ENCODE results near the gene PLEKHG4B. TPM values are rescaled to one million over a fixed set of nuclear protein-coding genes. Genes with fewer than 3 reads are reported as not detected.
A peak's percentile ranks its signal among the peaks of the same experiment; 100 is the strongest.
"Not testable (repeated sequence)": the region's sequence is repeated elsewhere in the genome, so short reads cannot be mapped to it uniquely, and the experiment has no call there.

Gene PLEKHG4B, protein sequence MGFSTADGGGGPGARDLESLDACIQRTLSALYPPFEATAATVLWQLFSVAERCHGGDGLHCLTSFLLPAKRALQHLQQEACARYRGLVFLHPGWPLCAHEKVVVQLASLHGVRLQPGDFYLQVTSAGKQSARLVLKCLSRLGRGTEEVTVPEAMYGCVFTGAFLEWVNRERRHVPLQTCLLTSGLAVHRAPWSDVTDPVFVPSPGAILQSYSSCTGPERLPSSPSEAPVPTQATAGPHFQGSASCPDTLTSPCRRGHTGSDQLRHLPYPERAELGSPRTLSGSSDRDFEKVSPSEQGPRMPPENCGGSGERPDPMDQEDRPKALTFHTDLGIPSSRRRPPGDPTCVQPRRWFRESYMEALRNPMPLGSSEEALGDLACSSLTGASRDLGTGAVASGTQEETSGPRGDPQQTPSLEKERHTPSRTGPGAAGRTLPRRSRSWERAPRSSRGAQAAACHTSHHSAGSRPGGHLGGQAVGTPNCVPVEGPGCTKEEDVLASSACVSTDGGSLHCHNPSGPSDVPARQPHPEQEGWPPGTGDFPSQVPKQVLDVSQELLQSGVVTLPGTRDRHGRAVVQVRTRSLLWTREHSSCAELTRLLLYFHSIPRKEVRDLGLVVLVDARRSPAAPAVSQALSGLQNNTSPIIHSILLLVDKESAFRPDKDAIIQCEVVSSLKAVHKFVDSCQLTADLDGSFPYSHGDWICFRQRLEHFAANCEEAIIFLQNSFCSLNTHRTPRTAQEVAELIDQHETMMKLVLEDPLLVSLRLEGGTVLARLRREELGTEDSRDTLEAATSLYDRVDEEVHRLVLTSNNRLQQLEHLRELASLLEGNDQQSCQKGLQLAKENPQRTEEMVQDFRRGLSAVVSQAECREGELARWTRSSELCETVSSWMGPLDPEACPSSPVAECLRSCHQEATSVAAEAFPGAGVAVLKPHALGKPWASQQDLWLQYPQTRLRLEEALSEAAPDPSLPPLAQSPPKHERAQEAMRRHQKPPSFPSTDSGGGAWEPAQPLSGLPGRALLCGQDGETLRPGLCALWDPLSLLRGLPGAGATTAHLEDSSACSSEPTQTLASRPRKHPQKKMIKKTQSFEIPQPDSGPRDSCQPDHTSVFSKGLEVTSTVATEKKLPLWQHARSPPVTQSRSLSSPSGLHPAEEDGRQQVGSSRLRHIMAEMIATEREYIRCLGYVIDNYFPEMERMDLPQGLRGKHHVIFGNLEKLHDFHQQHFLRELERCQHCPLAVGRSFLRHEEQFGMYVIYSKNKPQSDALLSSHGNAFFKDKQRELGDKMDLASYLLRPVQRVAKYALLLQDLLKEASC (N-terminal part only)
- 49.4 TPM for total RNA-seq (ENCODE audit: unreplicated experiment)
- long read RNA-seq, partial matches to known transcripts = 9 of 14 reads
- long read RNA-seq, other reads (novel, unspliced or antisense) = 5 of 14 reads

GRCh38 chr5:91556-92263 is at the start of gene PLEKHG4B:
Gene PLEKHG4B, plus strand, starts transcription at chr5:92168. Its CDS starts 64 bp downstream, at chr5:92232.
- H3K27ac Mint-ChIP-seq (ENCODE audit: unreplicated experiment) = peak within 1 kb of the TSS; percentile 72
- no peaks in the 10 kb centered on the region for H3K36me3 Mint-ChIP-seq (ENCODE audit: unreplicated experiment)
- DNase-seq = peak; percentile 85
- peaks cover 6% of the 10 kb centered on the region for H3K27me3 Mint-ChIP-seq (ENCODE audit: unreplicated experiment)
- TF ChIP-seq, protein P1, sequence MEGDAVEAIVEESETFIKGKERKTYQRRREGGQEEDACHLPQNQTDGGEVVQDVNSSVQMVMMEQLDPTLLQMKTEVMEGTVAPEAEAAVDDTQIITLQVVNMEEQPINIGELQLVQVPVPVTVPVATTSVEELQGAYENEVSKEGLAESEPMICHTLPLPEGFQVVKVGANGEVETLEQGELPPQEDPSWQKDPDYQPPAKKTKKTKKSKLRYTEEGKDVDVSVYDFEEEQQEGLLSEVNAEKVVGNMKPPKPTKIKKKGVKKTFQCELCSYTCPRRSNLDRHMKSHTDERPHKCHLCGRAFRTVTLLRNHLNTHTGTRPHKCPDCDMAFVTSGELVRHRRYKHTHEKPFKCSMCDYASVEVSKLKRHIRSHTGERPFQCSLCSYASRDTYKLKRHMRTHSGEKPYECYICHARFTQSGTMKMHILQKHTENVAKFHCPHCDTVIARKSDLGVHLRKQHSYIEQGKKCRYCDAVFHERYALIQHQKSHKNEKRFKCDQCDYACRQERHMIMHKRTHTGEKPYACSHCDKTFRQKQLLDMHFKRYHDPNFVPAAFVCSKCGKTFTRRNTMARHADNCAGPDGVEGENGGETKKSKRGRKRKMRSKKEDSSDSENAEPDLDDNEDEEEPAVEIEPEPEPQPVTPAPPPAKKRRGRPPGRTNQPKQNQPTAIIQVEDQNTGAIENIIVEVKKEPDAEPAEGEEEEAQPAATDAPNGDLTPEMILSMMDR (IDR thresholded peaks at IDR 0.05; ENCODE audit: partially characterized antibody, unreplicated experiment) = no peak
- H3K4me1 Mint-ChIP-seq (ENCODE audit: low read depth, unreplicated experiment) = peaks cover 16% of the 10 kb centered on the region
- peaks cover 2% of the 10 kb centered on the region for H3K9me3 Mint-ChIP-seq (ENCODE audit: unreplicated experiment)
- peak within 1 kb of the TSS; percentile 90 for H3K4me3 Mint-ChIP-seq (ENCODE audit: unreplicated experiment)

DNA sequence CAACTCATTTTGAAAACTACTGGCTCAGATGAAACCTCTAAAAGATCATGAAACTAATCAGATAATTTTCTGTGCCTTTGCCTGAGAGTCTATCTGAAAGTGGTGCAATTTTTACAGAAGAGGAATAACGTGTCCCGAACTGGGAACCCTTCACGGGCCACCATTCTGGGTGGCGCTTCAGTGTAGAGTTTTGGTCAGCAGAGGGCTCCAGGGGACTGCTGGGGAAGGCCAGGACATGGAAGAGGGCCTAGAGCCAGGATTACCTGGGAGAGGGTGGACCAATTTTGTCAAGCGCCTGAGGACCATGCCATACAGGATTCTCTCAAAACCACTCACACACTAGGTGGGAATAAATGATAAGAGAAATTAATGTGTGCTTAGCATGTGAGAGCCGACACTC is 49.7 kb upstream of the PLEKHG4B start:
- TF ChIP-seq, protein P1 (IDR thresholded peaks at IDR 0.05; ENCODE audit: partially characterized antibody, unreplicated experiment) = no peak
- Mint-ChIP-seq H3K27me3 (ENCODE audit: unreplicated experiment) (no peaks in the 10 kb centered on the region), H3K4me3 (ENCODE audit: unreplicated experiment) (no peak overlapping the region), H3K27ac (ENCODE audit: unreplicated experiment) (no peak overlapping the region), H3K36me3 (ENCODE audit: unreplicated experiment) (no peaks in the 10 kb centered on the region), H3K9me3 (ENCODE audit: unreplicated experiment) (peaks cover 2% of the 10 kb centered on the region), H3K4me1 (ENCODE audit: low read depth, unreplicated experiment) (peaks cover 14% of the 10 kb centered on the region)
- peak; percentile 50 for DNase-seq

GRCh38 chr5:48192-48591 is 43.8 kb upstream of the PLEKHG4B start:
- Mint-ChIP-seq H3K9me3 (ENCODE audit: unreplicated experiment) (peaks cover 5% of the 10 kb centered on the region), H3K27ac (ENCODE audit: unreplicated experiment) (no peak overlapping the region), H3K4me1 (ENCODE audit: low read depth, unreplicated experiment) (peaks cover 20% of the 10 kb centered on the region), H3K27me3 (ENCODE audit: unreplicated experiment) (peaks cover 19% of the 10 kb centered on the region), H3K4me3 (ENCODE audit: unreplicated experiment) (no peak overlapping the region), H3K36me3 (ENCODE audit: unreplicated experiment) (peaks cover 5% of the 10 kb centered on the region)
- TF ChIP-seq, protein P1 (IDR thresholded peaks at IDR 0.05; ENCODE audit: partially characterized antibody, unreplicated experiment) = no peak
- no peak for DNase-seq

GRCh38 chr5:49530-49929 is 42.4 kb upstream of the PLEKHG4B start:
- Mint-ChIP-seq H3K4me1 (ENCODE audit: low read depth, unreplicated experiment) (peaks cover 20% of the 10 kb centered on the region), H3K27me3 (ENCODE audit: unreplicated experiment) (peaks cover 20% of the 10 kb centered on the region)
- not testable (repeated sequence) for H3K36me3 Mint-ChIP-seq (ENCODE audit: unreplicated experiment); H3K4me3 Mint-ChIP-seq (ENCODE audit: unreplicated experiment); DNase-seq; H3K27ac Mint-ChIP-seq (ENCODE audit: unreplicated experiment); H3K9me3 Mint-ChIP-seq (ENCODE audit: unreplicated experiment)

All from glutamatergic neuron (in vitro differentiated cells).